Ovary (tissue), 9 donors: ENCODE data around the gene CASP9. TPM values are rescaled to one million over a fixed set of nuclear protein-coding genes. Genes with fewer than 3 reads are reported as not detected.

Source experiments
- DNase-seq, 5 donors: peaks; one replicate each; pipeline ENCODE4 v3.0.0-alpha.2; 2019 to 2020
- H3K27ac ChIP-seq, 2 donors: fragments of 200-600 bp; one replicate each; pipeline versions ENCODE4 v1.5.1 to v1.8.0; 2019 to 2022
- H3K27me3 ChIP-seq: fragments of 200-600 bp; one replicate; pipeline ENCODE4 v1.8.0; 2022
- H3K36me3 ChIP-seq: fragments of 200-600 bp; sonication (generic); one replicate; pipeline ENCODE4 v1.5.1; 2019
- H3K4me1 ChIP-seq: one replicate; pipeline ENCODE4 v1.8.1; 2013; ENCODE audit warnings: mild to moderate bottlenecking, moderate library complexity; ENCODE audit not compliant: insufficient read depth
- H3K4me3 ChIP-seq: fragments of 200-600 bp; sonication (generic); one replicate; pipeline ENCODE4 v1.5.1; 2017
- H3K9me3 ChIP-seq, 2 donors: fragments of 200-600 bp in 1 of 2; sonication (generic) in 1 of 2; one replicate each; pipeline versions ENCODE4 v1.5.1 to v1.8.1; 2013 to 2019; ENCODE audit warnings: mild to moderate bottlenecking in 1 of 2, moderate library complexity in 1 of 2
- EP300 ChIP-seq: sonication (generic); formaldehyde crosslinking; IDR thresholded peaks from one replicate; pipeline ENCODE4 v1.6.1; 2017; ENCODE audit warnings: antibody characterized with exemption
- POLR2A ChIP-seq: fragments of 450-650 bp; IDR thresholded peaks from one replicate; pipeline ENCODE4 v1.6.1; 2017; ENCODE audit warnings: antibody characterized with exemption, mild to moderate bottlenecking, moderate library complexity
- WGBS, 3 donors: extraction: QIAGEN DNeasy Blood & Tissue Kit in 1 of 3; methylation state at CpG; one replicate each; pipeline versions ENCODE4 v1.1.5 to v1.1.7; 2013 to 2017; 5-methylcytosine and 5-hydroxymethylcytosine counted together
- intact Hi-C, 4 donors: fragments of 100-400 bp; cut with DNase I; formaldehyde crosslinking; loops; one replicate each; pipeline versions ENCODE4 v1.11.0 to v1.15.1; 2022 to 2023
- polyA plus RNA-seq, 2 donors: library from polyadenylated mRNA; stranded (reverse); fragments of 200-250 nt in 1 of 2; fragments of 350-450 nt in 1 of 2; fragmentation: Illumina TruSeq in 1 of 2; extraction: RNeasy Lipid Tissue Mini Kit (QIAGEN cat#74804) in 1 of 2; gene quantifications; one replicate each; pipeline ENCODE4 v1.2.3, GENCODE V29; 2013 to 2014
- total RNA-seq, 7 donors: library from RNA; depleted of rRNA in 2 of 7; stranded (reverse); fragments of >200 nt in 2 of 7; fragmentation: NEBNext Ultra II Directional in 3 of 7; extraction: Animal tissue kit (Norgen Biotek cat#: 25700) in 3 of 7; gene quantifications; one replicate each; pipeline versions ENCODE4 v1.1.0 to v1.2.4, GENCODE V29; 2016 to 2023
- TF ChIP-seq, protein P1 (sequence below), 3 donors: fragments of 450-650 bp in 2 of 3; fragments of 200-600 bp in 1 of 3; IDR thresholded peaks; one replicate each; pipeline versions ENCODE4 v1.5.1 to v1.8.0; 2016 to 2022; ENCODE audit warnings: antibody characterized with exemption in 3 of 3, mild to moderate bottlenecking in 1 of 3
- donor health status: DM: no; HTN: no; CAD: no; lungs with moderate emphysema.
- donor health status: DM: no; HTN: no; CAD: no.
- donor health status: Bipolar disorder and iron deficiency.
- donor health status: DM: yes; HTN: yes; CAD: no.
- donor health status: DM: no; HTN: no; CAD: no.
- donor health status: DM: yes; HTN: yes; CAD: no.

CASP9 gene
- total and polyA plus RNA-seq, 9 donors = 13.4 to 62.0 (median 35.5) TPM

DNA sequence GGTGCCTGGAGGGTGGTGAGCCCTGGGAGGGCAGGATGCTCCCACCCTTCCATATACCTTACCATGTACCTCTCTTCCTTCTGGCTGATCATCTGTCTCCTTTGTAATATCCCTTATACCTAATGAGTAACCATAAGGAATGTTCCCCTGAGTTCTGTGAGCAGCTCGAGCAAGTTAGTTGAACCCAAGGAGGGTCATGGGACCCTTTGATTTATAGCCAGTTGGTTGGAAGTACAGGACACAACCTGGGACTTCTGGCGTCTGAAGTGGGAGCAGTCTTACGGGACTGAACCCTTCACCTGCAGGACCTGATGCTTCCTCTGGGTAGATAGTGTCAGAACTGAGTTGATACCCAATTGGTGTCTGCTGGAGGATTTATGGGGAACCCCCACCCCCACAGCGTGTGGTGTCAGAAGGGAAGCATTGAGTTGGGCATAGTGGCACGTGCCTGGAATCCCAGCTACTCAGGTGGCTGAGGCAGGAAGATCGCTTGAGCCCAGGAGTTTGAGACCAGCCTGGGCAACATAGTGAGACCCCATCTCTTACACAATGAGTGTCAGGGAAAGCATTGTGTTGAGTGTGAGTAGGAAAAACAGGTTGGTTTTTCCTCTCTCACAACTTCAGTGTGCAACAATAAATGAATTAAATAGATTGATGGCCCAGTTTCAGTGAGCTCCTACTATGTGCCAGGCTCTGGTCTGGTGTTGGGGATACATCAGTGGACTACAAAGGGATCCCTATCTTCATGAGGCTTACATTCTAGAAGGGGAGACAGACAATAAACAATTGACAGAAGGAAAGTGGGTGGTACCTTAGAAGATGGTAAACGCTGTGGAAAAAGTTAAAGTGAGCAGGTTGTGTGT, 18.6 kb upstream of the CASP9 start:
- Histone ChIP-seq H3K27ac (no peak overlapping the region), H3K9me3 (no peaks in the 10 kb centered on the region), H3K4me1 (no peaks in the 10 kb centered on the region), H3K27me3 (no peaks in the 10 kb centered on the region), H3K36me3 (no peaks in the 10 kb centered on the region), H3K4me3 (no peak overlapping the region)
- WGBS, 3 donors = 87 to 94% (median 90%) methylated on average over 7 of the region's 7 CpGs
- DNase-seq = no peak
- TF ChIP-seq EP300 (no peak), POLR2A (no peak)
- TF ChIP-seq, protein P1, sequence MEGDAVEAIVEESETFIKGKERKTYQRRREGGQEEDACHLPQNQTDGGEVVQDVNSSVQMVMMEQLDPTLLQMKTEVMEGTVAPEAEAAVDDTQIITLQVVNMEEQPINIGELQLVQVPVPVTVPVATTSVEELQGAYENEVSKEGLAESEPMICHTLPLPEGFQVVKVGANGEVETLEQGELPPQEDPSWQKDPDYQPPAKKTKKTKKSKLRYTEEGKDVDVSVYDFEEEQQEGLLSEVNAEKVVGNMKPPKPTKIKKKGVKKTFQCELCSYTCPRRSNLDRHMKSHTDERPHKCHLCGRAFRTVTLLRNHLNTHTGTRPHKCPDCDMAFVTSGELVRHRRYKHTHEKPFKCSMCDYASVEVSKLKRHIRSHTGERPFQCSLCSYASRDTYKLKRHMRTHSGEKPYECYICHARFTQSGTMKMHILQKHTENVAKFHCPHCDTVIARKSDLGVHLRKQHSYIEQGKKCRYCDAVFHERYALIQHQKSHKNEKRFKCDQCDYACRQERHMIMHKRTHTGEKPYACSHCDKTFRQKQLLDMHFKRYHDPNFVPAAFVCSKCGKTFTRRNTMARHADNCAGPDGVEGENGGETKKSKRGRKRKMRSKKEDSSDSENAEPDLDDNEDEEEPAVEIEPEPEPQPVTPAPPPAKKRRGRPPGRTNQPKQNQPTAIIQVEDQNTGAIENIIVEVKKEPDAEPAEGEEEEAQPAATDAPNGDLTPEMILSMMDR (IDR thresholded peaks at IDR 0.05) = no peak
- intact Hi-C loops = no loop called here

DNA sequence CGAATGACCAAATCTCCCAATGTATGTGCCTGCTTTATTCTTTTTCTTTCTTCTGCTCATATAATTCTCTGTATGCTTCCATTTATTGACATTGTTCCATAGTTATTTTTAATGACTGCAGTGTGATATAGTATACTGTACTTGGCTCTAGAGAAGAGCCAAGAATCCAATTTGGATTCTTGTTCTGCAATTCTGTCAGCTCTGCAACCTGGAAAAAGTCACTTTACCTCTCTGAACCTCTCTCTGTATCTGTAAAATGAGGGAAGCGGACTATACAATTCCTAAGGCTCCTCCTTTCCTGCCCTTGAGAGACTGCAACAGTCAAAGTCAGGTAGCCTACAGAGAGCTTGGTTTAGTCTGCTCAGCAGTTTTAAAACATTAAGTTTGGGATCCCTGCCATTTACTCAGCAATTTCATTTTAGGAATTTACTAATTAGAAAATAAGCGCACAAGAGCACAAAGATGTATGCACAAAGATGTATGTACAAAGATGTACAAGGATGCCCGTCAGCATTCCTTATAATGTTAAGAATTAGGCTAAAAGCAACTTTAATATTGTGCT, 17.3 kb upstream of the CASP9 start:
- H3K36me3 ChIP-seq = no peaks in the 10 kb centered on the region
- no peaks in the 10 kb centered on the region for H3K27me3 ChIP-seq
- intact Hi-C loops = no loop called here
- no peaks in the 10 kb centered on the region for H3K4me1 ChIP-seq
- no peak overlapping the region for H3K27ac ChIP-seq
- H3K9me3 ChIP-seq = no peaks in the 10 kb centered on the region
- no peak for DNase-seq
- whole genome bisulfite sequencing, 3 donors = 82 to 94% (median 82%) methylated on average over 4 of the region's 4 CpGs
- no peak for TF ChIP-seq POLR2A
- no peak for TF ChIP-seq EP300
- TF ChIP-seq, protein P1 (IDR thresholded peaks at IDR 0.05) = no peak
- H3K4me3 ChIP-seq = no peak overlapping the region

DNA sequence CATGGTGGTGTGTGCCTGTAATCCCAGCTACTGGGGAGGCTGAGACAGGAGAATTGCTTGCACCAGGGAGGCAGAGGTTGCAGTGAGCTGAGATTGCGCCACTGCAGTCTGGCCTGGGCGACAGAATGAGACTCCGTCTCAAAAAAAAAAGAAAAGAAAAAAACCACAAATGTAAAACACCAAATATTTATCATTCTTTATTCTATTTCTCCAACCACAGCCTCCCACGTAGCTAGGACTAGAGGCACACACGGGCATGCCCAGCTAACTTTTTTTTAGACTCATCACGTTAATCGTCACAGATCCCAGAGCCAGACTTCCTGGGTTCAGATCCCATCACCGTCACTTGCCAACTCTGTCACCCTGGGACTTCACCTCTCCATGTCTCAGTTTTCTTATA, 16.2 kb upstream of the CASP9 start:
- TF ChIP-seq POLR2A = no peak
- TF ChIP-seq, protein P1 (IDR thresholded peaks at IDR 0.05) = no peak
- TF ChIP-seq EP300 = no peak
- WGBS, 3 donors = 51 to 70% (median 59%) methylated on average over 8 of the region's 8 CpGs
- no peaks in the 10 kb centered on the region for H3K9me3 ChIP-seq
- H3K27ac ChIP-seq = no peak overlapping the region
- no peaks in the 10 kb centered on the region for H3K4me1 ChIP-seq
- H3K27me3 ChIP-seq = no peaks in the 10 kb centered on the region
- intact Hi-C loops = no loop called here
- no peak overlapping the region for H3K4me3 ChIP-seq
- no peaks in the 10 kb centered on the region for H3K36me3 ChIP-seq
- DNase-seq = no peak

DNA sequence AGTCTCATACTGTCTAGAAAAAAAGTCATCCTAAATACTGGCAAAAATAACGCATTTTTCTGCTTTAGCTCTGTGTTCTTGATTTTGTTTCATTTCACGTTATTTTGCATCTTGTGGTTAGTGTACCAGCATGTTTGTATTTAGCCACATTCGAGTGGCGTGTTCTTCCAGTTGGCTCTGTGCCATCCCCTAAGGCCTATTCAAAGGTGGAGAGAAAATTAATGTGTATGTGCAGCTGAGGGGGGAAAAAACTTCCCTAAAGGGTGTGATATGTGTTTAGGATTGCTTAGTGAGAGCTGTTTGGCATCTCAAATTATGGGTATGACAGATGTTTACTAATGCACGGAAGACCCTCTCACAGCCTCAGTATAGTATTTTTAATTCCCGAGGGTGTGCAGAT, 14.8 kb upstream of the CASP9 start:
- WGBS, 3 donors = 64 to 79% (median 70%) methylated on average over 6 of the region's 6 CpGs
- no peaks in the 10 kb centered on the region for H3K36me3 ChIP-seq

More for the DNA sequence above, 14.8 kb upstream of the CASP9 start:
- Histone ChIP-seq H3K27me3 (no peaks in the 10 kb centered on the region), H3K4me3 (no peak overlapping the region), H3K27ac (no peak overlapping the region), H3K4me1 (no peaks in the 10 kb centered on the region), H3K9me3 (no peaks in the 10 kb centered on the region)
- DNase-seq = no peak
- TF ChIP-seq, protein P1 (IDR thresholded peaks at IDR 0.05) = no peak
- TF ChIP-seq EP300 (no peak), POLR2A (no peak)
- intact Hi-C loops = loop anchor here in 1 of 4 donors (10.0 kb wide), 1 partner anchor 76 kb away; the partner anchor contains the start of gene DDI2
